DND-41 (cell line): ENCODE results near the gene FBXW11.

ENCODE experiments used
- ATAC-seq: fragments of 200-7000 bp; cut with Tn5 transposase; 3 replicates; pipeline ENCODE4 v1.9.1; 2021; ENCODE audit warnings: low read depth; ENCODE audit not compliant: insufficient read depth
- DNase-seq: peaks from one replicate; pipeline ENCODE4 v3.0.0-alpha.2; 2020
- H2AFZ ChIP-seq: 2 replicates; pipeline ENCODE4 v1.6.0; 2012; ENCODE audit warnings: low read depth, low read length
- H3K27ac ChIP-seq: 2 replicates; pipeline ENCODE4 v1.5.1; 2012; ENCODE audit warnings: low read length, inconsistent platforms
- H3K27me3 ChIP-seq: fragments of 200-600 bp; sonication (generic); 2 replicates; pipeline ENCODE4 v1.6.0; 2012; ENCODE audit warnings: low read length, mild to moderate bottlenecking, inconsistent platforms; ENCODE audit not compliant: insufficient read depth, poor library complexity
- H3K36me3 ChIP-seq: 2 replicates; pipeline ENCODE4 v1.5.1; 2012; ENCODE audit warnings: low read length, inconsistent platforms; ENCODE audit not compliant: insufficient read depth
- H3K4me1 ChIP-seq: 2 replicates; pipeline ENCODE4 v1.5.1; 2012; ENCODE audit warnings: mild to moderate bottlenecking, low read length; ENCODE audit not compliant: insufficient read depth
- H3K4me2 ChIP-seq: 2 replicates; pipeline ENCODE4 v1.6.0; 2012; ENCODE audit warnings: mild to moderate bottlenecking, moderate library complexity, low read length, inconsistent platforms; ENCODE audit not compliant: insufficient read depth
- H3K4me3 ChIP-seq, 2 experiments: fragments of 200-600 bp in 1 of 2; shearing (Covaris generic) in 1 of 2; 2 replicates each; pipeline ENCODE4 v1.5.1; 2012 to 2016; ENCODE audit warnings: inconsistent platforms in 2 of 2, low read length in 2 of 2, mild to moderate bottlenecking in 2 of 2, low read depth in 1 of 2, moderate library complexity in 1 of 2
- H3K79me2 ChIP-seq: 2 replicates; pipeline ENCODE4 v1.6.0; 2012; ENCODE audit warnings: low read length, inconsistent platforms; ENCODE audit not compliant: insufficient read depth
- H3K9ac ChIP-seq: 2 replicates; pipeline ENCODE4 v1.6.0; 2012; ENCODE audit warnings: low read depth, mild to moderate bottlenecking, inconsistent platforms, low read length, moderate library complexity
- H3K9me3 ChIP-seq: 2 replicates; pipeline ENCODE4 v1.5.1; 2012; ENCODE audit warnings: low read length, moderate library complexity, mild to moderate bottlenecking, inconsistent platforms; ENCODE audit not compliant: insufficient read depth, severe bottlenecking
- H4K20me1 ChIP-seq: 2 replicates; pipeline ENCODE4 v1.6.0; 2012; ENCODE audit warnings: low read length; ENCODE audit not compliant: insufficient read depth
- EZH2 ChIP-seq: IDR thresholded peaks from 3 replicates; pipeline ENCODE4 v1.6.1; 2012; ENCODE audit warnings: borderline replicate concordance, low read depth, mild to moderate bottlenecking, moderate library complexity, low read length, inconsistent platforms; ENCODE audit not compliant: severe bottlenecking
- TF ChIP-seq, protein P1 (sequence below): IDR thresholded peaks from 2 replicates; pipeline ENCODE4 v1.5.1; 2012; ENCODE audit warnings: borderline replicate concordance, low read length, moderate library complexity, mild to moderate bottlenecking; ENCODE audit not compliant: poor library complexity, severe bottlenecking; ENCODE audit errors: extremely low read depth

The FBXW11 gene

DNA sequence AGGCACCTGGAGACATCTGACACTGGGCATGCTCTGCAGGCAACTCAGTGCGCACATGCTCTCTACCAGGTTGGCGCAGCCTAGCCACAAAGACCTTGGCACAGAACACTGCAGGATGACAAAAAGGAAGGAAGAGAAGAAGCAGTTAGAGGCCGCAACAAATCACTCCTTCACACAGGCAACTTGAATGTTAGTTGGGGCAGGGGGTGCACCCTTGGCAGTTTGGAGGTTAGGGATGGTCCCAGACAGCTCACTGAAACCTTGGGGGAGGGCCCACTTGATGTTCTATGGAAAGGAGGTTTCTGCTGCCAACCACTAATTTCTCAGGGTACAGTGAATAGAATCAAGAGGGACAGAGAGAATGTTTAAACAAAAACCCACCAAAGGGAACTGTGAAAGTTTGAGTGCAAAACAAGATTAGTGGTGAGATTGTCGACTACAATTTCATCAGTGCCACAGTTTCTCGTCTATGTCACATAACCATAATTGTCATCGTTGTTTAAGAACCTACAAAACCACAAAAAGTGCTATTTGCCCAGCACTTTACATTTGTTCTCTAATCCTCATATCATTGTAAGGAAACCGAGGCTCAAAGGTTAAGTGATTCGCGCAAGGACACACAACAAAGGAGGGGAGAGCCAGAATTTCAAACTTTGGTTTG, 48.7 kb downstream of the FBXW11 start:
- Histone ChIP-seq H3K27ac (no peak overlapping the region), H3K36me3 (no peaks in the 10 kb centered on the region), H3K4me2 (no peak overlapping the region), H3K79me2 (peaks cover 98% of the 10 kb centered on the region), H3K9ac (no peak overlapping the region), H4K20me1 (peaks cover 73% of the 10 kb centered on the region), H3K9me3 (no peaks in the 10 kb centered on the region), H3K27me3 (no peaks in the 10 kb centered on the region), H3K4me3 (no peak overlapping the region), H2AFZ (no peak overlapping the region), H3K4me1 (peaks cover 10% of the 10 kb centered on the region)
- TF ChIP-seq, protein P1, sequence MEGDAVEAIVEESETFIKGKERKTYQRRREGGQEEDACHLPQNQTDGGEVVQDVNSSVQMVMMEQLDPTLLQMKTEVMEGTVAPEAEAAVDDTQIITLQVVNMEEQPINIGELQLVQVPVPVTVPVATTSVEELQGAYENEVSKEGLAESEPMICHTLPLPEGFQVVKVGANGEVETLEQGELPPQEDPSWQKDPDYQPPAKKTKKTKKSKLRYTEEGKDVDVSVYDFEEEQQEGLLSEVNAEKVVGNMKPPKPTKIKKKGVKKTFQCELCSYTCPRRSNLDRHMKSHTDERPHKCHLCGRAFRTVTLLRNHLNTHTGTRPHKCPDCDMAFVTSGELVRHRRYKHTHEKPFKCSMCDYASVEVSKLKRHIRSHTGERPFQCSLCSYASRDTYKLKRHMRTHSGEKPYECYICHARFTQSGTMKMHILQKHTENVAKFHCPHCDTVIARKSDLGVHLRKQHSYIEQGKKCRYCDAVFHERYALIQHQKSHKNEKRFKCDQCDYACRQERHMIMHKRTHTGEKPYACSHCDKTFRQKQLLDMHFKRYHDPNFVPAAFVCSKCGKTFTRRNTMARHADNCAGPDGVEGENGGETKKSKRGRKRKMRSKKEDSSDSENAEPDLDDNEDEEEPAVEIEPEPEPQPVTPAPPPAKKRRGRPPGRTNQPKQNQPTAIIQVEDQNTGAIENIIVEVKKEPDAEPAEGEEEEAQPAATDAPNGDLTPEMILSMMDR, result no peak
- no peak for TF ChIP-seq EZH2
- ATAC-seq (peak; percentile 85), DNase-seq (peak; percentile 45)

DNA sequence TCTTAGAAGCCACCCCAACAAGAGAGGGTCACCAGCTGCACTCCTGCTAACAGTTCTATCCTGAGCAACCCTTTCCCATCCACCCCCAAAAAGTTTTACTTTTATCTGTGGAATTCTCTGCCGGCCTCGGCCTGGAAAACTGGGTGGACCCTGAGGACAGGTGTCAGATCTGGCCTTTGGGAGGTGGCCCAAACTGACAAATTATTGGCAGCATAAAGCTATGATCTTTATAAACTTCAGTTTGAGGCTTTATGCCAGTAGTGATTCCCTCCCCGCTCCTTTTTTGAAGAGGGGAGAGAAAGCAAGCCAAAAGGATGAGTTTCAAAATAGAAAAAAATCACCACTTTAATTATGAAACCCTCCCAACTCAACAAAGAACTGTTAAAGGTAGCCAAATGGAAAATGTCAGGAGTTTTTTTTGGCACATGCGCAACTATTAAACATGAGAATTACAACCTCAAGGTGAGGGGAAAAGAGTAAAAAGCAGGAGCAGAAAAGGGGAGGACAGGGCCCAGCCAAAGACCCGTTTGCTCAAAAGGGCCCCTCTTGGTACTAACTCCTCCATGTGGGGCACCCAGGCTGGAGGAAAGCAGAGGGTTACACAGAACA, 49.4 kb downstream of the FBXW11 start:
- peaks cover 96% of the 10 kb centered on the region for H3K79me2 ChIP-seq
- H3K4me3 ChIP-seq, result no peak overlapping the region
- H3K27ac ChIP-seq, result no peak overlapping the region

DNA sequence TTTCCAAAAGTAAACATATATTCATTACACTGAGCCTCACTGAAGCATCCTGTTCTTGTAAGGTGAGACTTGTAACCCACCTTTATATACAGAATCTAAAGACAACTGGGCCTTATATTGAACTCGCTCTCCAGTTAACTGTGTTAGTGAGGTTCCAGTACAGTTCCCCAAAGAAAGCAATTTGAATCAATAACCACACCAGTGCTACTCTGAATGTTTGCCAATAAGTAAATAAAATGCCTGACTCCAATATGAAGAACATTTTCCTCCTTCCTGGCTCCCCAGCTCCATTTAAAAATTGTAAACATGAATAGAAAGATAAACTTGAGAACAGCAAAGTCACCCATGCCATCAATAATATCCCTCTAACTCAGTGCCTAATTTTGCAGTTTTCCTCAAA, 50.1 kb downstream of the FBXW11 start:
- Histone ChIP-seq H2AFZ (no peak overlapping the region), H3K4me3 (no peak overlapping the region), H4K20me1 (peaks cover 66% of the 10 kb centered on the region), H3K79me2 (peaks cover 96% of the 10 kb centered on the region), H3K27me3 (no peaks in the 10 kb centered on the region), H3K9ac (no peak overlapping the region), H3K4me1 (peaks cover 10% of the 10 kb centered on the region), H3K36me3 (no peaks in the 10 kb centered on the region), H3K9me3 (no peaks in the 10 kb centered on the region), H3K4me2 (no peak overlapping the region), H3K27ac (no peak overlapping the region)
- ATAC-seq (no peak), DNase-seq (no peak)
- TF ChIP-seq, protein P1, result no peak
- no peak for TF ChIP-seq EZH2

More for the DNA sequence above, 49.4 kb downstream of the FBXW11 start:
- ATAC-seq, result no peak
- Histone ChIP-seq H3K9ac (no peak overlapping the region), H3K36me3 (no peaks in the 10 kb centered on the region), H3K27me3 (no peaks in the 10 kb centered on the region), H4K20me1 (peaks cover 65% of the 10 kb centered on the region), H3K4me2 (no peak overlapping the region), H2AFZ (no peak overlapping the region), H3K4me1 (peaks cover 10% of the 10 kb centered on the region), H3K9me3 (no peaks in the 10 kb centered on the region)
- no peak for DNase-seq
- TF ChIP-seq EZH2, result no peak
- TF ChIP-seq, protein P1, result no peak
